ENCODE results near the gene TSC1.

TSC1 gene

GRCh38 chr9:132965478-132965877, 21.1 kb upstream of the TSC1 start:
- no peak overlapping the region for H3K27ac ChIP-seq (ENCODE audit: poor library complexity, severe bottlenecking)
- no peak for TF ChIP-seq CTCF (IDR thresholded peaks at IDR 0.05; ENCODE audit: poor library complexity, severe bottlenecking)
- DNase-seq (ENCODE audit: low spot score) = no peak
- no peaks in the 10 kb centered on the region for H3K4me1 ChIP-seq (ENCODE audit: insufficient read depth, poor library complexity, severe bottlenecking)
- no peaks in the 10 kb centered on the region for H3K27me3 ChIP-seq (ENCODE audit: insufficient read depth, poor library complexity, severe bottlenecking)
- no peak overlapping the region for H3K4me3 ChIP-seq (ENCODE audit: severe bottlenecking)
- no peaks in the 10 kb centered on the region for H3K36me3 ChIP-seq (ENCODE audit: low read depth)
- no peaks in the 10 kb centered on the region for H3K9me3 ChIP-seq (ENCODE audit: severe bottlenecking)
- ATAC-seq (ENCODE audit: low read depth) = no peak

- no peak for DNase-seq (ENCODE audit: low spot score)
- TF ChIP-seq CTCF (IDR thresholded peaks at IDR 0.05; ENCODE audit: poor library complexity, severe bottlenecking) = no peak
- Histone ChIP-seq H3K4me1 (ENCODE audit: insufficient read depth, poor library complexity, severe bottlenecking) (no peaks in the 10 kb centered on the region), H3K9me3 (ENCODE audit: severe bottlenecking) (no peaks in the 10 kb centered on the region), H3K27ac (ENCODE audit: poor library complexity, severe bottlenecking) (no peak overlapping the region), H3K36me3 (ENCODE audit: low read depth) (no peaks in the 10 kb centered on the region), H3K27me3 (ENCODE audit: insufficient read depth, poor library complexity, severe bottlenecking) (no peaks in the 10 kb centered on the region), H3K4me3 (ENCODE audit: severe bottlenecking) (no peak overlapping the region)
- no peak for ATAC-seq (ENCODE audit: low read depth)
Measured at GRCh38 chr9:132961002-132961401, 16.6 kb upstream of the TSC1 start.

- ATAC-seq (ENCODE audit: low read depth) (no peak), DNase-seq (ENCODE audit: low spot score) (no peak)
- no peak for TF ChIP-seq CTCF (IDR thresholded peaks at IDR 0.05; ENCODE audit: poor library complexity, severe bottlenecking)
Measured at GRCh38 chr9:132957805-132958204, 13.4 kb upstream of the TSC1 start.

GRCh38 chr9:132955768-132956167, 11.4 kb upstream of the TSC1 start:
- TF ChIP-seq CTCF (IDR thresholded peaks at IDR 0.05; ENCODE audit: poor library complexity, severe bottlenecking) = no peak
- H3K4me3 ChIP-seq (ENCODE audit: severe bottlenecking) = no peak overlapping the region
- no peaks in the 10 kb centered on the region for H3K27me3 ChIP-seq (ENCODE audit: insufficient read depth, poor library complexity, severe bottlenecking)

More at GRCh38 chr9:132957805-132958204, 13.4 kb upstream of the TSC1 start:
- Histone ChIP-seq H3K4me1 (ENCODE audit: insufficient read depth, poor library complexity, severe bottlenecking) (no peaks in the 10 kb centered on the region), H3K4me3 (ENCODE audit: severe bottlenecking) (no peak overlapping the region), H3K9me3 (ENCODE audit: severe bottlenecking) (peaks cover 4% of the 10 kb centered on the region), H3K27ac (ENCODE audit: poor library complexity, severe bottlenecking) (no peak overlapping the region), H3K36me3 (ENCODE audit: low read depth) (no peaks in the 10 kb centered on the region), H3K27me3 (ENCODE audit: insufficient read depth, poor library complexity, severe bottlenecking) (no peaks in the 10 kb centered on the region)

GRCh38 chr9:132955123-132955522, 10.7 kb upstream of the TSC1 start:
- Histone ChIP-seq H3K4me3 (ENCODE audit: severe bottlenecking) (no peak overlapping the region), H3K27me3 (ENCODE audit: insufficient read depth, poor library complexity, severe bottlenecking) (no peaks in the 10 kb centered on the region), H3K4me1 (ENCODE audit: insufficient read depth, poor library complexity, severe bottlenecking) (no peaks in the 10 kb centered on the region), H3K36me3 (ENCODE audit: low read depth) (no peaks in the 10 kb centered on the region), H3K27ac (ENCODE audit: poor library complexity, severe bottlenecking) (no peak overlapping the region), H3K9me3 (ENCODE audit: severe bottlenecking) (peaks cover 4% of the 10 kb centered on the region)
- TF ChIP-seq CTCF (IDR thresholded peaks at IDR 0.05; ENCODE audit: poor library complexity, severe bottlenecking) = no peak
- ATAC-seq (ENCODE audit: low read depth) = no peak
- DNase-seq (ENCODE audit: low spot score) = no peak

More at GRCh38 chr9:132955768-132956167, 11.4 kb upstream of the TSC1 start:
- DNase-seq (ENCODE audit: low spot score) (no peak), ATAC-seq (ENCODE audit: low read depth) (no peak)
- Histone ChIP-seq H3K4me1 (ENCODE audit: insufficient read depth, poor library complexity, severe bottlenecking) (no peaks in the 10 kb centered on the region), H3K27ac (ENCODE audit: poor library complexity, severe bottlenecking) (no peak overlapping the region), H3K36me3 (ENCODE audit: low read depth) (no peaks in the 10 kb centered on the region), H3K9me3 (ENCODE audit: severe bottlenecking) (peaks cover 4% of the 10 kb centered on the region)
